ENCODE measurements around the gene ACMSD.
"Not testable (repeated sequence)": the region's sequence is repeated elsewhere in the genome, so short reads cannot be mapped to it uniquely, and the experiment has no call there.

Gene ACMSD

DNA sequence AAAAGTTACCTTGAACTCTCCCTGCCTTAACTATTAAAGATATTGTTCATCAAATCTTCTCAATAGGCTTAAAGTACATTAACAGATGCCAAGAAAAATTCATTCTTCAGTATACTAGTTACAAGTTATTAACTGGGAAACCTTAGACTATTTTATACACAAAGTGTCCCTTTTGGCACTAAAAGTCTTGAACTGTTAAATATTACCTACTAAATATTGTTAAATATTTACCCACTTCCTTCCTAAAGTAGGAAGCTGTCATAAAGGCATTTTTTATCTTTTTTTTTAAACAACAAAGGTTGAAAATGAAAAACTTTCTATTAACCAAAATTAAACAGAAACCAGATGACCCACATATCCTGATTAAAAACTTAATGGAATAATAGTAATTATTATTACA is 60.8 kb downstream of the ACMSD start:
- DNase-seq (ENCODE audit: low read depth) = no peak
- no peak overlapping the region for H3K4me3 ChIP-seq (ENCODE audit: low read depth, low read length)
- TF ChIP-seq CTCF (IDR thresholded peaks at IDR 0.05; ENCODE audit: control insufficient read depth, extremely low read depth, insufficient read depth) = no peak

DNA sequence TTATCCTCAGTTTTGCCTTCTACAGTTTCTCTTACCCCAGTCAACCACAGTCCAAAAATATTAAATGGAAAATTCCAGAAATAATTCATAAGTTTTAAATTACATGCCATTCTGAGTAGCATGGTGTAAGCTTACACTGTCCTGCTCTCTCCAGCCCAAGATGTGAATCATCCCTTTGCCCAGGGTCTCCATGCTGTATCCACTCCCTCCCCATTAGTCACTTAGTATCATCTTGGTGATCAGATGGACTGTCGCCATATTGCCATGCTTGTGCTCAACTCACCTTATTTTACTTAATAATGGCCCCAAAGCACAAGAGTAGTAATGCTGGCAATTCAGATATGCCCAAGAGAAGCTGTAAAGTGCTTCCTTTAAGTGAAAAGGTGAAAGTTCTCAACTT is 61.7 kb downstream of the ACMSD start:
- no peak for DNase-seq (ENCODE audit: low read depth)
- TF ChIP-seq CTCF (IDR thresholded peaks at IDR 0.05; ENCODE audit: control insufficient read depth, extremely low read depth, insufficient read depth) = no peak
- H3K4me3 ChIP-seq (ENCODE audit: low read depth, low read length) = no peak overlapping the region

DNA sequence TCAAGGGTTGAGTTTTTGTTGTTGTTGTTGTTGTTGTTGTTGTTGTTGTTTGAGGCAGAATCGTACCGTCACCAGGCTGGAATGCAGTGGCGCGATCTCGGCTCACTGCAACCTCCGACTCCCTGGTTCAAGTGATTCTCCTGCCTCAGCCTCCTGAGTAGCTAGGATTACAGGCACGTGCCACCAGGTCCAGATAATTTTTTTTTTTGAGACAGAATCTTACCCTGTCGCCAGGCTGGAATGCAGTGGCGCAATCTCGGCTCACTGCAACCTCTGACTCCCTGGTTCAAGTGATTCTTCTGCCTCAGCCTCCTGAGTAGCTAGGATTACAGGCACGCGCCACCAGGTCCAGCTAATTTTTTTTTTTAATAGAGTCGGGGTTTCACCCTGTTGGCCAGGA is 65.3 kb downstream of the ACMSD start:
- not testable (repeated sequence) for DNase-seq (ENCODE audit: low read depth)

GRCh38 chr2:134905168-134905567 is 66.8 kb downstream of the ACMSD start:
- no peak for DNase-seq (ENCODE audit: low read depth)
- TF ChIP-seq CTCF (IDR thresholded peaks at IDR 0.05; ENCODE audit: control insufficient read depth, extremely low read depth, insufficient read depth) = no peak
- H3K4me3 ChIP-seq (ENCODE audit: low read depth, low read length) = no peak overlapping the region

More for the DNA sequence above, 65.3 kb downstream of the ACMSD start:
- H3K4me3 ChIP-seq (ENCODE audit: low read depth, low read length) = not testable (repeated sequence)

DNA sequence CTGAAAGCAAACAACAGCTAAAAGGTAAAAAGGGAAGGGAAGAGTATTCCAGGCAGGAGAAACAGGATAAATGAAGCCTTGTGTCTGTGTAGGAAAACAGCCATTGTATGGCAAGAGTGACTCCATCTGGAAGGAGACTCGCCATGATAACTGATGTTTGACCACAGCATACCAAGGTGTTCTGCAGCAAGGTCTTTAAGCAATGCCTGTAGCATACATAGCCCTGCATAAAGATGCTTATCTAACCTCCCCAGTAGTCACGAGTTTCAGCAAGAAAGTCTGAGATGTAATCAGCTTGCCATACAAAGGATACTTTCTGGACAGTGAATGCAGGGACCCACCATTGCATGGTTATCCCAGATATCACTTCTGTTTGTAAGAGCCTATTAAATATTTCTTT is 68.3 kb downstream of the ACMSD start:
- no peak for DNase-seq (ENCODE audit: low read depth)
- no peak overlapping the region for H3K4me3 ChIP-seq (ENCODE audit: low read depth, low read length)
- no peak for TF ChIP-seq CTCF (IDR thresholded peaks at IDR 0.05; ENCODE audit: control insufficient read depth, extremely low read depth, insufficient read depth)

- not testable (repeated sequence) for H3K4me3 ChIP-seq (ENCODE audit: low read depth, low read length); DNase-seq (ENCODE audit: low read depth)
Measured at GRCh38 chr2:134907441-134908116, 69.2 kb downstream of the ACMSD start.

DNA sequence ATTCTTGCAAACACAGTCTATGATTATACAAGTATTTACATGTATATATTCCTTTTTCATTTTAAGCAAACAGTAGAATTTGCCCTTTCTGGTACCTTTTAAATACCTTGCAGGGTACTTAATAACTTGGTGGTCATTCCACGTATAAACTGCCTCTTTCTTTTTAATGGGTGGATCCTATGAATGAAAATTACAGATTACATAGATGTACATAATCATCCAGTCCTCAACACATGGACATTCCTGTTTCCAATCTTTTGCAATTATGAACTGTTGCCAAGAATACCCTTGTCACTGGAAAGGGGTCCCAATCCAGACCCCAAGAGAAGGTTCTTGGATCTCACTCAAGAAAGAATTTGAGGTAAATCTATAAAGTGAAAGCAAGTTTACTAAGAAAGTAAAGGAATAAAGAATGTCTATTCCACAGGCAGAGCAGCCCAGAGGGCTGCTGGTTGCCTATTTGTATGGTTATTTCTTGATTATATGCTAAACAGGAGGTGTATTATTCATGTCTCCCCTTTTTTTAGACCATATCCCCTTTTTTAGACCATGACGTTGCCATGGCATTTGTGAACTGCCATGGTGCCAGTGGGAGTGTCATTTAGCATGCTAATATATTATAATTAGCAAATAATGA is 72.5 kb downstream of the ACMSD start:
- no peak for TF ChIP-seq CTCF (IDR thresholded peaks at IDR 0.05; ENCODE audit: control insufficient read depth, extremely low read depth, insufficient read depth)

GRCh38 chr2:134911400-134911785 is 73.0 kb downstream of the ACMSD start:
- no peak overlapping the region for H3K4me3 ChIP-seq (ENCODE audit: low read depth, low read length)
- DNase-seq (ENCODE audit: low read depth) = no peak
- TF ChIP-seq CTCF (IDR thresholded peaks at IDR 0.05; ENCODE audit: control insufficient read depth, extremely low read depth, insufficient read depth) = no peak

More for the DNA sequence above, 72.5 kb downstream of the ACMSD start:
- DNase-seq (ENCODE audit: low read depth) = no peak
- H3K4me3 ChIP-seq (ENCODE audit: low read depth, low read length) = no peak overlapping the region

Data from LNCaP clone FGC (cell line).